ENCODE results near the gene HAPSTR1. TPM values are rescaled to one million over a fixed set of nuclear protein-coding genes. Genes with fewer than 3 reads are reported as not detected.

HAPSTR1 gene
- polyA plus RNA-seq, 1 of the 3 experiments (the other 2 are of a cell fraction), result 7.0 TPM

DNA sequence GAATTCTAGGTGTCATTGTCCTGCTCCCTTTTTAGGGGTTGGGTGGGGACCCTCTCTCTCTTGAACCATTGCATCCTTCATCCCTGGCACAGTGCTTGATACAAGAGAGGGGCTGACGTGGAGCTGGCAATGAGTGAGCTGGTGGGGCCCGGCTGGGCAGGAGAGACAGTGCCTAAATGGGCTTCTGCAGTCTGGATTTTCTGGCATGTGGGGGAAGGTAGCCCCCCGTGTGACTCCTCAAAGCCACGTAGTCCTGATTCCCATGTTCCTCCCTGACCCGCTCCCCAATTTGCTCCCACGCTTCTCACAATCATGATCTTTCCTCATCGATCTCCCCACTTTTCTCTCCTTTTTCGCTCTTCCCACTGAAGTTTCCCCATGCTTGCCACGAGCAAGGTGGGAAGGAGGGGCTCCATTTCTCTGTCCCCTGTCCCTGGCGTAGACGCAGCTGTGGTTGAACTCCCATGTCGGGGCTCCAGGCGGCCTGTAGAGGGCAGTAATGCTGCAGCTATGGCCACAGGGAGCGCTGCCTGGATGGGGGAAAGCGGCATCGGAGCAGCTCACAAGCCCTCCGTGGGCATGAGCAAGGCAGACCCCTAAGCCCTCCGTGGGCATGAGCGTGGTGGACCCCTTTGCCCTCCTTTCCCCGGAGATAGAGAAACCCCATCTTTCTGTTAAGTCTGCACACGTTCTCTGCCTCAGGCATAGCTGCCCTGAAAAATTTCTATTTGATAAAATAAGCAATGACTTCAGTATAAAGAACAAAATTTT lies 47.5 kb downstream of the HAPSTR1 start:
- no peaks in the 10 kb centered on the region for H3K9me3 ChIP-seq
- H3K4me2 ChIP-seq, result peak overlapping the region; percentile 63
- peaks cover 0 to 10% of the 10 kb centered on the region in 2 experiments; a peak in 2 of 4 replicates for H3K4me1 ChIP-seq (ENCODE audit: control insufficient read depth in 1 of 2, insufficient read depth in 2 of 2, low read depth in 1 of 2, low read length in 1 of 2)
- 27% methylated on average over 20 of the region's 21 CpGs for WGBS (ENCODE audit: low lambda C conversion rate)
- H3F3A ChIP-seq (replicated peaks; ENCODE audit: insufficient read depth), result no peaks in the 10 kb centered on the region
- peaks cover 0 to 5% of the 10 kb centered on the region in 2 experiments for H3K36me3 ChIP-seq (replicated peaks in 1 of 2; ENCODE audit: control insufficient read depth in 1 of 2, insufficient read depth in 2 of 2, low read length in 1 of 2)
- H3K9me2 ChIP-seq, result no peaks in the 10 kb centered on the region
- peaks cover 19% of the 10 kb centered on the region for H4K20me1 ChIP-seq (ENCODE audit: insufficient read depth)
- H3K4me3 ChIP-seq (ENCODE audit: low read depth in 2 of 2, low read length in 1 of 2), result peak overlapping the region in 1 of 2 experiments; percentile 60; a peak in 1 of 4 replicates
- POLR2A ChIA-PET, result no interaction called here
- H3K27ac ChIP-seq (ENCODE audit: low read depth in 2 of 2, low read length in 1 of 2), result no peak overlapping the region
- peaks cover 3% of the 10 kb centered on the region; the same call in 1 of the 2 replicates for H3K79me2 ChIP-seq (ENCODE audit: insufficient read depth)
- peak; percentile 78 for DNase-seq
- no peaks in the 10 kb centered on the region for H3K27me3 ChIP-seq (ENCODE audit: insufficient read depth)
- no peak overlapping the region for H3K9ac ChIP-seq
- no peak overlapping the region for H2AFZ ChIP-seq (ENCODE audit: low read depth)
- CTCF ChIA-PET, result interaction anchor here (0.7 to 3.6 kb wide), 37 partner anchors 9 to 1047 kb away, joined by 3 to 30 read pairs (median 3); partner anchors contain the start of gene GRIN2A
- TF ChIP-seq, protein P1, sequence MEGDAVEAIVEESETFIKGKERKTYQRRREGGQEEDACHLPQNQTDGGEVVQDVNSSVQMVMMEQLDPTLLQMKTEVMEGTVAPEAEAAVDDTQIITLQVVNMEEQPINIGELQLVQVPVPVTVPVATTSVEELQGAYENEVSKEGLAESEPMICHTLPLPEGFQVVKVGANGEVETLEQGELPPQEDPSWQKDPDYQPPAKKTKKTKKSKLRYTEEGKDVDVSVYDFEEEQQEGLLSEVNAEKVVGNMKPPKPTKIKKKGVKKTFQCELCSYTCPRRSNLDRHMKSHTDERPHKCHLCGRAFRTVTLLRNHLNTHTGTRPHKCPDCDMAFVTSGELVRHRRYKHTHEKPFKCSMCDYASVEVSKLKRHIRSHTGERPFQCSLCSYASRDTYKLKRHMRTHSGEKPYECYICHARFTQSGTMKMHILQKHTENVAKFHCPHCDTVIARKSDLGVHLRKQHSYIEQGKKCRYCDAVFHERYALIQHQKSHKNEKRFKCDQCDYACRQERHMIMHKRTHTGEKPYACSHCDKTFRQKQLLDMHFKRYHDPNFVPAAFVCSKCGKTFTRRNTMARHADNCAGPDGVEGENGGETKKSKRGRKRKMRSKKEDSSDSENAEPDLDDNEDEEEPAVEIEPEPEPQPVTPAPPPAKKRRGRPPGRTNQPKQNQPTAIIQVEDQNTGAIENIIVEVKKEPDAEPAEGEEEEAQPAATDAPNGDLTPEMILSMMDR (IDR thresholded peaks at IDR 0.05), result peak; percentile 95
- TF ChIP-seq CHD2 (IDR thresholded peaks at IDR 0.05; ENCODE audit: low read length, partially characterized antibody) (peak; percentile 30), SMC3 (IDR thresholded peaks at IDR 0.05; ENCODE audit: low read depth, low read length) (peak; percentile 45; the same call in 1 of the 2 replicates), MXI1 (IDR thresholded peaks at IDR 0.05; ENCODE audit: low read depth, low read length) (no peak), SIN3A (IDR thresholded peaks at IDR 0.05; ENCODE audit: borderline replicate concordance, low read depth, low read length) (no peak), RAD21 (IDR thresholded peaks at IDR 0.05; ENCODE audit: low read length) (peak; percentile 78)
- TF ChIP-seq, protein P2, sequence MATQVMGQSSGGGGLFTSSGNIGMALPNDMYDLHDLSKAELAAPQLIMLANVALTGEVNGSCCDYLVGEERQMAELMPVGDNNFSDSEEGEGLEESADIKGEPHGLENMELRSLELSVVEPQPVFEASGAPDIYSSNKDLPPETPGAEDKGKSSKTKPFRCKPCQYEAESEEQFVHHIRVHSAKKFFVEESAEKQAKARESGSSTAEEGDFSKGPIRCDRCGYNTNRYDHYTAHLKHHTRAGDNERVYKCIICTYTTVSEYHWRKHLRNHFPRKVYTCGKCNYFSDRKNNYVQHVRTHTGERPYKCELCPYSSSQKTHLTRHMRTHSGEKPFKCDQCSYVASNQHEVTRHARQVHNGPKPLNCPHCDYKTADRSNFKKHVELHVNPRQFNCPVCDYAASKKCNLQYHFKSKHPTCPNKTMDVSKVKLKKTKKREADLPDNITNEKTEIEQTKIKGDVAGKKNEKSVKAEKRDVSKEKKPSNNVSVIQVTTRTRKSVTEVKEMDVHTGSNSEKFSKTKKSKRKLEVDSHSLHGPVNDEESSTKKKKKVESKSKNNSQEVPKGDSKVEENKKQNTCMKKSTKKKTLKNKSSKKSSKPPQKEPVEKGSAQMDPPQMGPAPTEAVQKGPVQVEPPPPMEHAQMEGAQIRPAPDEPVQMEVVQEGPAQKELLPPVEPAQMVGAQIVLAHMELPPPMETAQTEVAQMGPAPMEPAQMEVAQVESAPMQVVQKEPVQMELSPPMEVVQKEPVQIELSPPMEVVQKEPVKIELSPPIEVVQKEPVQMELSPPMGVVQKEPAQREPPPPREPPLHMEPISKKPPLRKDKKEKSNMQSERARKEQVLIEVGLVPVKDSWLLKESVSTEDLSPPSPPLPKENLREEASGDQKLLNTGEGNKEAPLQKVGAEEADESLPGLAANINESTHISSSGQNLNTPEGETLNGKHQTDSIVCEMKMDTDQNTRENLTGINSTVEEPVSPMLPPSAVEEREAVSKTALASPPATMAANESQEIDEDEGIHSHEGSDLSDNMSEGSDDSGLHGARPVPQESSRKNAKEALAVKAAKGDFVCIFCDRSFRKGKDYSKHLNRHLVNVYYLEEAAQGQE (IDR thresholded peaks at IDR 0.05; ENCODE audit: low read depth, low read length), result no peak

DNA sequence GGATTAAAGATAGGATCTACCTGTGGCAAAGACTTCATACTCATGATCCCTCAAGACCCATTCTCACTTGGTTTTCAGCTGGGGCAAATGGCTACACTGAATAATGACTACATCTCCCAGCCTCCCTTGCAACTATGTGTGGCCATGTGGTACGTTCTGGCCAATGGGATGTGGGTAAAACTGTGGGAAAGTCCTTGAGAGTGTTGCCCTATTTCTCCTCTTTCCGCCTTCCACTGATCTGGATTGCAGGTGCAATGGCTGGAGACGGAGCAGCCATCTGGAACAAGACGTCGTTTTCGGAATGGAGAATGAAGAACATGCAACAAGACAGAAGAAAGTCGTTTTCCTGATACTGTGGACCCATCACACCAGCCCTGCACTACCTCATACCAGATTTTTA lies 48.5 kb downstream of the HAPSTR1 start:
- Histone ChIP-seq H3K4me3 (ENCODE audit: low read depth in 2 of 2, low read length in 1 of 2) (no peak overlapping the region), H3K27ac (ENCODE audit: low read depth in 2 of 2, low read length in 1 of 2) (no peak overlapping the region), H3K9ac (no peak overlapping the region), H3K9me3 (no peaks in the 10 kb centered on the region), H3K79me2 (ENCODE audit: insufficient read depth) (peaks cover 1% of the 10 kb centered on the region; the same call in 1 of the 2 replicates), H3K4me2 (no peak overlapping the region), H3K4me1 (ENCODE audit: control insufficient read depth in 1 of 2, insufficient read depth in 2 of 2, low read depth in 1 of 2, low read length in 1 of 2) (peaks cover 0 to 6% of the 10 kb centered on the region in 2 experiments; a peak in 2 of 4 replicates), H3F3A (replicated peaks; ENCODE audit: insufficient read depth) (no peaks in the 10 kb centered on the region), H3K36me3 (replicated peaks in 1 of 2; ENCODE audit: control insufficient read depth in 1 of 2, insufficient read depth in 2 of 2, low read length in 1 of 2) (peaks cover 0 to 5% of the 10 kb centered on the region in 2 experiments), H3K9me2 (no peaks in the 10 kb centered on the region), H2AFZ (ENCODE audit: low read depth) (no peak overlapping the region), H4K20me1 (ENCODE audit: insufficient read depth) (peaks cover 10% of the 10 kb centered on the region; the same call in 1 of the 2 replicates), H3K27me3 (ENCODE audit: insufficient read depth) (no peaks in the 10 kb centered on the region)
- peak; percentile 42 for DNase-seq
- ChIA-PET POLR2A (no interaction called here), CTCF (interaction anchor here (1.1 to 3.6 kb wide), 5 partner anchors 9 to 204 kb away, joined by 3 to 30 read pairs (median 11); no protein-coding TSS in a partner anchor)
- 90% methylated on average over 7 of the region's 7 CpGs for WGBS (ENCODE audit: low lambda C conversion rate)
- TF ChIP-seq, protein P3, sequence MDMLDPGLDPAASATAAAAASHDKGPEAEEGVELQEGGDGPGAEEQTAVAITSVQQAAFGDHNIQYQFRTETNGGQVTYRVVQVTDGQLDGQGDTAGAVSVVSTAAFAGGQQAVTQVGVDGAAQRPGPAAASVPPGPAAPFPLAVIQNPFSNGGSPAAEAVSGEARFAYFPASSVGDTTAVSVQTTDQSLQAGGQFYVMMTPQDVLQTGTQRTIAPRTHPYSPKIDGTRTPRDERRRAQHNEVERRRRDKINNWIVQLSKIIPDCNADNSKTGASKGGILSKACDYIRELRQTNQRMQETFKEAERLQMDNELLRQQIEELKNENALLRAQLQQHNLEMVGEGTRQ (IDR thresholded peaks at IDR 0.05; ENCODE audit: borderline replicate concordance, low read depth, low read length), result 0 out of 2 replicates have a peak, but pooled peaks have one; percentile 24
- TF ChIP-seq, protein P4, sequence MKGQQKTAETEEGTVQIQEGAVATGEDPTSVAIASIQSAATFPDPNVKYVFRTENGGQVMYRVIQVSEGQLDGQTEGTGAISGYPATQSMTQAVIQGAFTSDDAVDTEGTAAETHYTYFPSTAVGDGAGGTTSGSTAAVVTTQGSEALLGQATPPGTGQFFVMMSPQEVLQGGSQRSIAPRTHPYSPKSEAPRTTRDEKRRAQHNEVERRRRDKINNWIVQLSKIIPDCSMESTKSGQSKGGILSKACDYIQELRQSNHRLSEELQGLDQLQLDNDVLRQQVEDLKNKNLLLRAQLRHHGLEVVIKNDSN (IDR thresholded peaks at IDR 0.05; ENCODE audit: borderline replicate concordance, low read depth), result peak; percentile 90
- TF ChIP-seq GATA2 (CRISPR knock-in tag; IDR thresholded peaks at IDR 0.05) (no peak), RXRA (IDR thresholded peaks at IDR 0.05; ENCODE audit: borderline replicate concordance, low read depth) (no peak), NFIC (IDR thresholded peaks at IDR 0.05; ENCODE audit: borderline replicate concordance) (no peak), MXI1 (IDR thresholded peaks at IDR 0.05; ENCODE audit: low read depth, low read length) (no peak), JUND (IDR thresholded peaks at IDR 0.05) (no peak), YY1 (IDR thresholded peaks at IDR 0.05; ENCODE audit: low read depth) (peak; percentile 46; the same call in 1 of the 2 replicates)
- TF ChIP-seq, protein P5, sequence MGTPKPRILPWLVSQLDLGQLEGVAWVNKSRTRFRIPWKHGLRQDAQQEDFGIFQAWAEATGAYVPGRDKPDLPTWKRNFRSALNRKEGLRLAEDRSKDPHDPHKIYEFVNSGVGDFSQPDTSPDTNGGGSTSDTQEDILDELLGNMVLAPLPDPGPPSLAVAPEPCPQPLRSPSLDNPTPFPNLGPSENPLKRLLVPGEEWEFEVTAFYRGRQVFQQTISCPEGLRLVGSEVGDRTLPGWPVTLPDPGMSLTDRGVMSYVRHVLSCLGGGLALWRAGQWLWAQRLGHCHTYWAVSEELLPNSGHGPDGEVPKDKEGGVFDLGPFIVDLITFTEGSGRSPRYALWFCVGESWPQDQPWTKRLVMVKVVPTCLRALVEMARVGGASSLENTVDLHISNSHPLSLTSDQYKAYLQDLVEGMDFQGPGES (IDR thresholded peaks at IDR 0.05; ENCODE audit: low read depth, low read length), result no peak
